Cortex of kidney (tissue), 1 donor: ENCODE measurements around the gene VEGFB.

ENCODE experiments used
- DNase-seq: peaks from one replicate; lab custom pipeline; 2025; lab: John Stamatoyannopoulos, UW

VEGFB gene

GRCh38 chr11:64262271-64263002 is 28.1 kb downstream of the VEGFB start:
- no peak for DNase-seq

- no peak for DNase-seq
Observed at GRCh38 chr11:64263021-64263946, 28.9 kb downstream of the VEGFB start.

DNA sequence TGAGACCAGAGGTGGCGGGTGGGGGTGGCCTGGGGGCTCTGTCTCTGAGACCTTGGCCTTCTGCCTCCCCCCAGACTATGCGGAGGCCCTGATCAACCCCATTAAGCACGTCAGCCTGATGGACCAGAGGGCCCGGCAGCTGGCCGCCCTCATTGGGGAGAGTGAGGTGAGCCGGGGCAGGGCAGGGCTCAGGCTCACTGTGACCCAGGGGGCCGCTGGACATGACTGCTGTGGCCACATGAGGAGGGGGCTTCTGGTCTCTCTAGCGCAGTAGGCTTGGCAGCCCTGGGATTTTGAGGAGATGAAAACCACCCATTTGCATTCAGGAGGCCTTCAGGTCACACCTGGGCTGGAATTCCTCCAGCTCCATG is 29.5 kb downstream of the VEGFB start:
- DNase-seq, result no peak

GRCh38 chr11:64264371-64264852 is 30.0 kb downstream of the VEGFB start:
- DNase-seq, result no peak

DNA sequence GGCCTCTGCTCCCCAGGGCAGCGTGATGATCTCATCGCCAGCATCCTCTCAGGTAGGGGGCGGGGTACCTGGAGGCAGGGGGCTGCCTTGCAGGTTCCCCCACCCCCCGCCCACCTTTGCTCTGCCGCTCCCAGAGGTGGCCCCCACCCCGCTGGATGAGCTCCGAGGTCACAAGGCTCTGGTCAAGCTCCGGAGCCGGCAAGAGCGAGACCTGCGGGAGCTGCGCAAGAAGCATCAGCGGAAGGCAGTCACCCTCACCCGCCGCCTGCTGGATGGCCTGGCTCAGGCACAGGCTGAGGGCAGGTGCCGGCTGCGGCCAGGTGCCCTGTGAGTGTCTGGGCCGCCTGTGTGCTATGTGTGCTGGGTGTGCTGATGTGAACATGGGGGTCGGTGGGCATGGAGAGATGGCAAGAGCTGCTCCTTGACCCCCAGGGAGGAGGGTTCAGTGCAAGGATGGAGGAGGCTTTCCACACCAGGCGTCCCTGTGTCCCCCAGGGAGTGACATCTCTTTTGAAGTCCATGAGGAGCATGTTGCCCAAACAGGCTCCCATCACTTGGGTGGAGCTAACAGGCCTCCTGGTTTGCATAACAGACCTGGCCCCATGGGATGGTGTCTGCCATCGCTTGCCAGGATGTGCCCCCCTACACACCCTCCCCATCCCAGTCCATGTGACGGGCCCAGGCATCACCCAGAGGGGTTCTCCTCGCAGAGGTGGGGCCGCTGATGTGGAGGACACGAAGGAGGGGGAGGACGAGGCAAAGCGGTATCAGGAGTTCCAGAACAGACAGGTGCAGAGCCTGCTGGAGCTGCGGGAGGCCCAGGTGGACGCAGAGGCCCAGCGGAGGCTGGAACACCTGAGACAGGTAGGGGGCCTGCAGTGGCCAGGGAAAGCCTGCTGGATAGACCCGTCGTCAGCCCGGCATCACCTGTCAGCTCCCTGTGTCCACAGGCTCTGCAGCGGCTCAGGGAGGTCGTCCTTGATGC is 31.1 kb downstream of the VEGFB start:
- DNase-seq, result no peak

DNA sequence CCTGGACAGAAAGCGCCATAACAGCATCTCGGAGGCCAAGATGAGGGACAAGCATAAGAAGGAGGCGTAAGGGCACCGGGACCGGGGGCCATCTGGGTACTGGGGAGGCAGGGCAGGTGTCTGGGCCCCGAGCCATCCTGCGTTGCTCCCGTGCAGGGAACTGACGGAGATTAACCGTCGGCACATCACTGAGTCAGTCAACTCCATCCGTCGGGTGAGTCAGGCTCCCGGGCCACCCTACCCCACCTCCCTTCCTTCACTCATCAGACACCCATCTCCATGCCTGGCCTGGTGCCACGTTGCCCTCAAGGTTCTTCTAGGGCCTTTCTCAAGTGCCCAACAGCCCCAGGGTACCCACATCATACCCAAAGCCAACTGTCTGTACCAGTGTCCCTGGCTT is 32.0 kb downstream of the VEGFB start:
- no peak for DNase-seq

GRCh38 chr11:64267207-64267945 is 33.0 kb downstream of the VEGFB start:
- DNase-seq, result no peak

DNA sequence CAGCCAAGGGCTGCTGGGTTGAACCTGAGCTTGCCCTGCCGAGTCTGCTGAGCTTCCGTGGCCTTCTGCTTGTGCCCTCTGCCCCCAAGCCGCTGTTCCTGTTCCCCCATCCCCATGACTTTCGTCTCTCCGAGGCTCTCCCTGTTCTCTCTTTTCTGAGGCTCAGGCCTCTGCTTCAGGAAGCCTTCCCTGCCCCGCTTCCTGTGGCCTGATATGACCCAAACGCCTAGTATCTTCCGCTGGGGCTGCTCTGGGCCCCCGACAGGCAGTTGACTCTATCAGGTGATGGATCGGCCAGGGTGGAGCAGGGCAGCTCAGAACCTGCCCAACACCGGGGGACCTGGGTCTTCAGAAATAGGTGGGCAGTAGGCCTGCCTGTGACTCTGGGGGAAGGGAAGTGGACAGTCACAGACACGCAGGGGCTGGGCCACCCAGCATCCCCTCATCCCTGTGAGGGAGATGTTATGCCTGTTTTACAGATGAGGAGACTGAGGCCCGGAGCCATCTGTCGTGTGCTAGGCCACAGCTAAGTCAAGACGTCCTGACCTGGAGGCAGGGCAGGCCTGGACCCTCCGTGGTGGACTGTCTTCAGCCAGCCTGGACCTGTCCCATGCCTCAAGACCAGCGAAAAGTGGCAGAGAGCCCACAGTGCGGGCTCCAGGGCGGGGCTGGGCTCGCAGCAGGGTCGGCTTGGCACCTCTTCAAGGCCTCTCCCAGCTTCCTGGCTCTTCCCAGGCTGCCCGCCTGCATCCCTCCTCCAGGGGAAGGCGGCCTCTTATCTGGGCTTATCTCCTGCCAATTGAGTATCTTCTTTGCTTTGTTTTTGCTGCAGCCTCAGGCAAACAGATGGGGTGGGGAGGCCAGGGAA is 33.9 kb downstream of the VEGFB start:
- DNase-seq, result no peak

GRCh38 chr11:64268893-64269539 is 34.6 kb downstream of the VEGFB start:
- no peak for DNase-seq

DNA sequence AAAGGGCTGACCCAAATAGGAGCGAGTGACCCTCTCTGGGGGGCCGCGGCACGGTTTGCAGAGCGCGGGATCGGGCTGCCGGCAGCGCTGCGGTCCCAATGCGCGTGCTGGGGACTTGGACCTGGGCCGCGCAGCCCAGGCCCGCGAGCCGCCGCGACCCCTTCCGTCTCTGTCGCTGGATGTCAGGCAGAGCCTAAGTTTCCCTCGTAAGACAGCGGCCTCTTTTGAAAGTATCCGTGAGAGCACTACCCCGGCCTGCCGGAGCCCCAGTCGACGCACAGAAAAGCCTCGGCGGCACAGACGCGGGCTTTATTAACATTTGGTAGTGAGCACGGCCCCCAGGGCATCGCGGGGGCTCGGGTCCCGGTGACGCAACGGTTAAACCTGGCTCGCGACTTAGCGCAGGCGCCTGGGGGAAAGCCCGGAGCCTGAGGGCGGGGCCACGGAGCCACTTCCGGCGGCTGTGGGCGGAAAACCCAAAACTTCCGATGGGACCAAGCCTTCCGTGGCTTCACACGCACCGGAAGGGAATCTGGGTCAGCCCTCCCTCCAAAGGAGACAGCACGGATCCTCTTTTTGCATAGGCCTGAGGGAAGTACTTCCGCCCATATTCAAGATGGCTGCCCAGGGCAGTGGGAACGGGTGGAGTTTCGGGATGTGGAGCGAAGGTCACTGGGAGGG is 35.3 kb downstream of the VEGFB start:
- DNase-seq, result no peak

- DNase-seq, result no peak
Observed at GRCh38 chr11:64275031-64275800, 40.8 kb downstream of the VEGFB start.

- DNase-seq, result no peak
Observed at GRCh38 chr11:64275841-64276240, 41.5 kb downstream of the VEGFB start.

- DNase-seq, result no peak
Observed at GRCh38 chr11:64276653-64277431, 42.5 kb downstream of the VEGFB start.

DNA sequence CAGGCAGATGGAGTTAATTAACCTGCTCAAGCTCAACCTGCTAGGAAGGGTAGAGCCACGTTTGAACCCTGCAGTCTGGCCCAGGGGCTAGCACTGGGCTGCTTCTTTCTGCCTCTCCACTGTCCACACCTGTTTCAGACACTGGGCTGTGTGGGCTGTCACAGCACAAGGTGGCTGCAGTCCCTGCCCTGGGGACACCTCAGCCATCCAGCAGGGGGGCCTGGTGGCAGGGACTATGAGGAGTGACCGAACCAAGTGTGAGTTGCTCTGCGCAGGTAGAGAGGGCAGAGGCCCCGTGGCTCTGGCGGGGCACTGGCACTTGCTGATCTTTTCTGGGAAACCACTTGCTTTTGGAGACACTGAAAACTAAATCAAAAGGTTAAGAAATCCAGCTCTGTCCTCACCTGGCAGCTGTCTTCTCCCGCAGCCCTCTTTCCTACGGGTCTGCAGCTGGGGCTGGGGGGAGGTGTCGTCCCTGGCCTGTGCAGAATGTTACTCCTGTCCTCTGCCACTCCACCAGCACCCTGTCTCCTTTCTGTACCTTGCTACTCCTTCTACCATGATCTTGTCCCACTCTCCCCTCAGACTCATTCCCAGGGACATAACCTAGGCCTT is 44.3 kb downstream of the VEGFB start:
- DNase-seq, result no peak

DNA sequence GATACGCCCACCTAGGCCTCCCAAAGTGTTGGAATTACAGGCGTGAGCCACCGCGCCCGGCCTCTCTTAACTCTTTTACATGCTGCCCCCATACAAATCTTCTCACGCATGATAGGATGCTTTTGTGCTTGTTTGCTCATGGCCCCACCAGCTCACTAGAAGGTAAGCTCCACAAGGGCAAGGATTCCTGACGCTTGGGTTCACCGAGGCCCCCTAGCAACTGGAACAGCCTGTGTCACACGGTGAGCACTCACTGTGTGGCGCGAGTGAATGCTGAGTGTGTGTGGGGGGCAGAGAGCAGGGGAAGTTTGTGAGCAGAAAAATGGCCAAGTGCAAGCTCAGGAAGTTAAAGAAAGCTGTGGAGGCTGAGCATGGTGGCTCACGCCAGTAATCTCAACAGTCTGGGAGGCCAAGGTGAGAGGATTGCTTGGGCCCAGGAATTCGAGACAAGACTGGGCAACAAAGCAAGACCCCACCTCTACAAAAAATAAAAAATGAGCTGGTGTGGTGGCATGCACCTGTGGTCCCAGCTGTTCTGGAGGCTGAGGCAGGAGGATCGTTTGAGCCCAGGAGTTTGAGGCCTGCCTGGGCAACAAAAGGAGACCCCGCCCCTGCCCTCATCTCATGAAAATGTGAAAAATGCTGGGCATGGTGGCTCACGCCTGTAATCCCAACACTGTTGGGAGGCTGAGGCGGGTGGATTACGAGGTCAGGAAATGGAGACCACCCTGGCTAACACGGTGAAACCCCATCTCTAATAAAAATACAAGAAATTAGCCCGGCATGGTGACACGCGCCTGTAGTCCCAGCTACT is 47.8 kb downstream of the VEGFB start:
- DNase-seq, result no peak

DNA sequence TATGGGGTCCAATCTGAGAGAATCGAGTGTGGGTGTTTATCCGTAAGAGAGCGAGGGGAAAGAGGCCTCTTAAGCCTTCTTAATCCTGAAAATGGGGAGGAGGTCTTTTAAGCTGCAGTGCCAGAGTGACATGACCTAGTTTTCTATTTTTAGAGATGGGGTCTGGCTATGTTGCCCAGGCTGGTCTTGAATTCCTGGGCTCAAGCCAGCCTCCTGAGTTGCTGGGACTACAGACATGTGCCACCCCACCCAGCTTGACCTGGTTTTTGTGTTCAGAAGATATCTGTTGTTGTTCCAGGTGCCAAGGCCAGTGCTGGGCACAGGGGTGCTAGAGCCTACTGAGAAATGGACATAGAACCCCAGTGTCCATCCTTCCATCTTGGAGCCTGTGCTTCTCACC is 48.7 kb downstream of the VEGFB start:
- no peak for DNase-seq
